Right lobe of liver (tissue), 4 donors: Measurements from ENCODE around the gene KLLN.

Experiments
- POLR2A ChIP-seq: fragments of 450-650 bp; IDR thresholded peaks from one replicate; pipeline ENCODE4 v1.6.1; 2017; ENCODE audit warnings: antibody characterized with exemption, mild to moderate bottlenecking
- TF ChIP-seq, protein P1 (sequence below), 4 donors: fragments of 200-600 bp in 3 of 4; fragments of 450-650 bp in 1 of 4; IDR thresholded peaks; one replicate each; pipeline versions ENCODE4 v1.5.1 to v1.8.0; 2016 to 2022; ENCODE audit warnings: antibody characterized with exemption in 4 of 4, mild to moderate bottlenecking in 2 of 4
- donor health status: DM: no; HTN: no; CAD: no.
- donor health status: DM: no; HTN: no; CAD: no.
- donor health status: DM: no; HTN: yes; CAD: no.

DNA sequence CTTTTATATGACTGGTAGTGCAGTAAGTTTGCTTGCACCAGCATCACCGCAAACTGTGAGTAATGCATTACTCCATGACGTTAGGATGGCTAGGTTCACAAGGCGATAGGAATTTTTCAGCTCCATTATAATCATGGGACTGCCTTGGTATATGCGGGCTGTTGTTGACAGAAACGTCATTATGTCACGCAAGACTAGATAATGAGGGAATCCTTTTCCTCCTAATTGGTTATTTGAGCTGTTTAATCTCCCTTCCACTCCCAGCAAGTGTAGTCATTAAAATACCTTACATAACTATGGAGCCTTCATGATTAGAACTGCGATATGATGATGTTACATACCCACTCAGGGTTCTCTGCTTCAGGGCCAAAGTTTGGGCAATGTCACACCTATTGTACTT lies 17.3 kb downstream of the KLLN start:
- TF ChIP-seq POLR2A, result no peak
- TF ChIP-seq, protein P1, sequence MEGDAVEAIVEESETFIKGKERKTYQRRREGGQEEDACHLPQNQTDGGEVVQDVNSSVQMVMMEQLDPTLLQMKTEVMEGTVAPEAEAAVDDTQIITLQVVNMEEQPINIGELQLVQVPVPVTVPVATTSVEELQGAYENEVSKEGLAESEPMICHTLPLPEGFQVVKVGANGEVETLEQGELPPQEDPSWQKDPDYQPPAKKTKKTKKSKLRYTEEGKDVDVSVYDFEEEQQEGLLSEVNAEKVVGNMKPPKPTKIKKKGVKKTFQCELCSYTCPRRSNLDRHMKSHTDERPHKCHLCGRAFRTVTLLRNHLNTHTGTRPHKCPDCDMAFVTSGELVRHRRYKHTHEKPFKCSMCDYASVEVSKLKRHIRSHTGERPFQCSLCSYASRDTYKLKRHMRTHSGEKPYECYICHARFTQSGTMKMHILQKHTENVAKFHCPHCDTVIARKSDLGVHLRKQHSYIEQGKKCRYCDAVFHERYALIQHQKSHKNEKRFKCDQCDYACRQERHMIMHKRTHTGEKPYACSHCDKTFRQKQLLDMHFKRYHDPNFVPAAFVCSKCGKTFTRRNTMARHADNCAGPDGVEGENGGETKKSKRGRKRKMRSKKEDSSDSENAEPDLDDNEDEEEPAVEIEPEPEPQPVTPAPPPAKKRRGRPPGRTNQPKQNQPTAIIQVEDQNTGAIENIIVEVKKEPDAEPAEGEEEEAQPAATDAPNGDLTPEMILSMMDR (IDR thresholded peaks at IDR 0.05), result no peak
